ENCODE data around the gene MORC2.

The MORC2 gene

DNA sequence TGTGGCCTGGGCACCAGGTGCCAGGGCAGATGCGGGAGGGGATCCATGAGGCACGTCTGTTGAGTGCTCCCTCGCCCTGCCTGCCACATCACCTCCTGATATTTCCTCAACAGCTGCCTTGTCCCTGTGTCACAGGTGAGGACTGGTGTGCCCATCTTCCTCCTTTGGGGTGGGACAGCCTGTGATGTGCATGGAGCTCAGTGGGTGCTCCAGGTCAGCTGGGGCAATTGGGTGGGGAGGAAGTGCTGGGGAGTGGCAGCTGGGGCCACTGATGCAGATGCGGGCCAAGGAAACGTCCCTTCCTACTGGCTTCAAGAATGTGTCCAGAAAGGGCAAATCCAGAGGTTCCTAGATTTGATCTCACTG is 83.6 kb downstream of the MORC2 start:
- DNase-seq, result no peak

DNA sequence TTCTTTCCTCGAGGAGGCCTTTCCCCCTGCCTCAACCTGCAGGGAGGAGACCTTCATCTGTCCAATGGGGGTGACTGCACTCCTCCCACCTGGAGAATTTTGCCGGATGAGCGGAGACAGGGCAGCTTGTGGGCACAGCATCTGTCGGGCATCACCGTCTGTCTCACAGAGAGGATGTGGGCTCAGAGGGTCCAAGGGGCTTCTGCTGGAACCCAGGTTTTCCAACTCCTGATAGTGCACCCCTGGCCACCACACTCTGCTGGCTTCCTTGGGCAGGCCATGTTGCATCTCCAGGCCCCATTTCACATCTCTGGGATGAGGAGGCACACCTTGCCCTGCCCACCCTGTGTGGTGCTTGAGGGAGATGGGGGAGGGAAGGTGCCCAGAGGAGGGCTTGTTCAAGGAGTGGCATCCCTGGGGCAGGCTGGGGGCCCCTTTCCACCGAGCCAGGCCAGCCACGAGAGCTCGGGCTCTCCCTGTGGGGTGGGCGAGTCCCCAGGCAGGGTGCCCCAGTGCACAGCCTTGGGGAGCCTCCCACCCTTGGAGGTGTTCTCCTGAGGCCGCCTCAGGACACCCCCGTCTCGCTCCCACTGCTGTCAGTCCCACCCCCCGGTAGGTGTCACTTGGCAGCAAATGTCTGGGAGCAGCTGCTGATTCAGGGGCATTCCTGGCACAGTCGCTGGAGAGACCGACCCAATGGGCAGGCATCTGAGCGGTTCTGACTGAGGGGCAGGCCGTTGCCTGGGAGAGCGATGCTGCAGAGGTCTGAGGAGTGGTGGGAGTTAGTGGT is 84.2 kb downstream of the MORC2 start:
- no peak for DNase-seq

DNA sequence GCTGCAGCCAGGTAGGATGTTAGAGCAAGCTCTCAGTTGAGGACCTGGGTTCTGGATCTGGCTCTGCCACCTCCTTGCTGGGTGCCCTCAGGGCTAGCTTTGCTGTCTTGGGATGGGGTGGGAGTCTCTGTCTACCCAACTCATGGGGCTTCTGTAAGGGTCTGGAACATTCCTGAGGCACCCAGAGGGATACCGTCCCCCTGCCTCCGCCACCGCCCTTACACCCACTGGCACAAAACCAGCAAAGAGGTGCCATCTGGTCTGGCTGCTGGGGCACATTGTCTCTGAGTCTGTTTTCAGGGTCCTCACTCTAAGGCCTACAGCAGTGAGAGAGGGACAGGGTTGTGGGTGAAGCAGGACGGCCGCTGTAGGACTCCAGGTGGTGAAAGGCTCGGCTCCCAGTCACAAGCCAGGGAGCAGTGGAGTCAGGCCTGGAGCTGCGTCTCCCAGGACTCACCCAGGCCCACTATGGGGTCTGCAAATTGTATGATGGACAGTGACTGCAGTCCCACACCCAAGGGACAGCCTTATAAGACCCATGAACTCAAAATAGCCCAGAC is 84.9 kb downstream of the MORC2 start:
- DNase-seq, result no peak

DNA sequence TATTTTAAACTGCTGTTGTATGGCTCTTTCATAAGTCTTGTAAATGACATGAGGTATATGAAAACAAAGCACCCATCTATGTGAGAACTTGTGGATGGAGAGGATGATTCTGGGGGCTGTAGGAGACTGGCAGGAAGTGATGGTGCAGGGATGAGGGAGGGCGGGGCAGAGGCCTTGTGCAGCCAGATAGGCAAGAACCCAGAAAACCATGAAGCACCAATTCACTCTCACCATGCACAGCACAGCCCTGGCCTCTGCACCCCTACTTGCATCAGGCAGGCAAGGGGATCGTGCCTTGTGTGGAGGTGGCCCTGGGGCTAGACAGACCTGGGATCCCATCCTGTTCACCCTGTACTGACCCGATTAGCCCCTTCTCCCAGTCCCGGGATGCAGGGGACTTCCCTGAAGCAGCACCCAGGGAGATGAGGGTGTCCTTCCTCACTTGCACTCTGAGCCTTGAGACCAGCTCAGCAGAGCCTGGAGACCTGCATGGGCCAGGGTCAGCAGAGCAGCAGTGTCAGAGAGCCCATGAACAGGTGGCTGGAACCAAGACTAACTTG is 85.5 kb downstream of the MORC2 start:
- no peak for DNase-seq

DNA sequence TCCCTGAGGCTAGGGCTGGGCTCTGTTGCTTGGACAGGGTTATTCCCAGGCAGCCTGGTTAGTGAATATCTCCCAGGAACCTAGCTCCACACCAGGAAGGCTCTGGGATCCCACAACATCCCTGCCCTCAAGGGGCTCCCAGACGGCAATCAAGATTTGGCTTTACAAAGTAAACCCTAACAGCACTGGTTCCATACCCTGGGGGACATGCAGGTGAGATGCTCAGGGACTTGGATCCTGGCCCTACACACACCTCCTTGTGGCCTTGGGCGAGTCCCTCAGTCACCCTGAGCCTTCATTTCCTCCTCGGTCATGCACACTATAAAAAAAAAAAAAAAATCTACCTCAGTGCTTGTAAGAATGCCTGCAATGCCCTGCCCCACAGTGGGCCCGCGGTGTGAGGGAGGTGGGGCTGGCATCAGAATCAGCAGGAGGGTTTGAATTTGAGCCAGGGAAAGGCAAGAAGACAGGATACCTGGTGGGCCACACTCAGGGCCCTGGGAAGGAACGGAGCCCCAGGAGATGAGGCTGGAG is 86.3 kb downstream of the MORC2 start:
- no peak for DNase-seq

DNA sequence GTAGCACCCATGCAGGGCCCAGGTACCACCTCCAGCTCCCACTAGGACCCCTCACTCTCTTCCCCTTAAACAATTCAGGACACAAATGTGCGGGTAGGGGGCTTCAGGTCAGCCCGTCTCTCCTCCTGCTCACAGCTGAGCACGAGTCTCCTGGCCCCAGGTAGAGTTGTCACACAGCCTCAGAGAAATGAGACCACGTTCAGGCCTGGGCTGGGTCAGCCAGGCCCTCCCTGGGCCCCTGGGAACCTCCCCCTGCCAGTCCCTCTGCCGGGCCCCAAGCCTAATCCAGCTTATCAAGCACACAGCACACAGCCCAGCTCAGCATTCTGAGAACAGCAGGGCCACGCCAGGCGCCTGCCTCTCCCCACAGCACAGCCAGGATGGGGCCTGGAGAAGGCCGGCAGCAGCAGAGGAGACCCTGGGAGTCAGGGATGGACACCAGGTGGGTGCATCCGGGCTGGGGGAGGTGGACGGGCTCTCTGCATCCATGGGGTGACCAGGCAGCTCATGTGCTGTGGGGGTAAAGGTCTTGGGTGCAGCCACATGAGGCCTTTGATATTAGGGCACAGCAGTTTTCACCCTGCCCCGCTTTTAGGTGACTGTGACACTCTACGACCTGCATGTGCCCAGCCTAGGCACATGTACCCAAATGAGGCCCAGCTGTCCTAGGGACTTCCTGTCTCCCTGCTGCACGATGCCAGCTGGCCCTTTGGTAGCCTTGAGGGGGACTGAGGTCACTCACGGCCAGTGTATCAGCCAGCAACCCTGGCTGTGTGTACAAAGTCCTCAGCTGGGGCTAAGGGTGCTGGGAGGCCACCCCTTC is 87.0 kb downstream of the MORC2 start:
- DNase-seq, result no peak

DNA sequence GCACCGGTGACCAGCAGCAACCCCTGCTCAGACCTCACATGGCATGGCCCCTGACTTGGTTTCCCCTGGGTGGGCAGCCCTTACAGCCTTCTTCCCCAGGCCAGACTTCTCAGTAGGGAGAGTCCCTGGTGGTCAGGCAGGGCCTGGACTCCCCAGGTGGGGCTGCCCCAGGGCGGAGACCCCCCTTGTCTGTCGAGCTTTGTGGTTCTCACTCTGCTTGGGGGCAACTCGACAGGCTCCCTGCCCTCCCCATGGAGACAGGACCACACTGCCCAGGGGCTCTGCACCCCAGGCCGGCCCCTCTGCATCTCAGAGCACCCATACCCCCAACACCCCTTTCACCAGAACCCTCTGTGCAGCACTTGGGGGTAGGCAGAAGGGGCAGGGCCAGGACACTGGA is 87.7 kb downstream of the MORC2 start:
- DNase-seq, result no peak

DNA sequence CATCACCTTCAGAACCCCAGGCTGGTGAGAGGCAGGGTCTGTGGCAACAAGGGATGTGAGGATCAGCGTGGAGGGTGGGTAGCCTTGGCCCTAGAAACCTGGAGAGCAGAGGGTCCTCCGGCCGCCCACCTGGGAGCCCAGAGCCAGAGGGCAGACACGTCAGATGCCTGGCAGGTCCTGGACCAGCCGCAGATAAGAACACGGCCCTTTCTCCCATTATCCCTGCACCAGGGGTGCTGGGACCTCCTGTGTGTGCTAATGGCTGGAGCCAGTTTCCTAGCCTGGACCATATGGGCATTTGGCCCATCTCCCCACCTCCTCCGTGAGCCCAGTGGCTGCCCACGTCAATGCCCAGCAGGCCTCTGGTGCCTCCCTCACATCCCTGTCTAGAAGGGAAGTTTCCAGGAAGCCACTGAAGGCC is 88.4 kb downstream of the MORC2 start:
- DNase-seq, result no peak

DNA sequence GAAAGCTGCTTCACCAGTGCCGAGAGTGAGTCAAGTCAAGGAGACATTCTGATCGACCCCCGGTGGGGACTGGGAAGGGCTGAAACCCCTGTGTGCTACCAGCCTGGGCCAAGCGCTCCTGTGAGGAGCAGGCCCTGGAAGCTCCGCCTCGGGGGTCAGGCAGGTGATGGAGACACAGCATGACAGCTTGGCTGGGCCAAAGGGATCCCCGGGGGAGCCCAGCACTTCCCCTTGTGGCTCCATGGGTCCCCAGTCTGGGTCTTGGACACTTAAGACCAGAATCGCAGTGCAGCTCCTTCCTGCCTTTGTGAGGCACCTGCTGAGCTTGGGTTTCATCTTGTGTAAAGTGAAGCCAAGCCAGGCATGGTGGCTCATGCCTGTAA is 89.2 kb downstream of the MORC2 start:
- DNase-seq, result no peak

DNA sequence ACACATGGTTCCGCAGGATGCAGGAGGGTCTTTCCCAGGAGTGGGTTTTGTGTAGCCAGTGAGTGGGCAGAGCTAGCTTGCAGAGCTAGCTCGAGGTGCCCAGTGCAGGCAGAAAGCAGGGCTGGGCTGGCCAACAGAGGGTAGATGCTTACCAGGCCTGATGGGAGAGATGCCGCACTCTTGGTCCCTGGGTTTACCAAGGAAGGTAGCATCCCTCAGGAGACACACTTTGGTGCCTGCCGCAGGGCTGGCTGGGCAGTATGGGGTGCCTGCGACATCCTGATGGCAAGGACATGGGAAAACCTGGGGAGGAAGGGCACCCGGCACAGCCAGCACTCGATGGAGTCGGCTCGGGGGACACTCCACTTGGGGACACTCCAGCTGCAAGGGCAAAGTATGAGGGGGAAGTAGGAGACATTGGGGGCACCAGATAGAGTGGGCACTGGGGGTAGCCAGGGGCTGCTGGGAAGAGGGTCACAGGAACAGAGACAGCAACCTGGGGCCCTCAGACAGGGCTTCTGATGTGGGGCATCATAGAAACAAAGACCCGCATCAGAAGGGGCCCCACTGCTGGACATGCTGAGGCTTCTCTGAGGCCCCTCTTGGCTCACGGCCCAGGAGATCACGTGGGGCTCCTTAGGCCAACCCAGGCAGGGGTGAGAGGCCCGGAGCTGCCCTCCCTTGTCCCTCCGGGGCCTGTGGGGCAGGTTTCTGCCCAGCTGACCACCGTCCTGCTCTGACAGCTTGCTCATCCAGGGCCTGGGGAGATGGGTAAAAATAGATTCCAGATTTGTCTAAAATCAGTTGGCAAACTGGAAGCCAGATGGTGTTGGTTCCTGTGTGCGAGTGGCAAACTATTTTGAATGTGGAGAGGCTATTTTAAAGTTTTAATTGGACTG is 89.8 kb downstream of the MORC2 start:
- no peak for DNase-seq

DNA sequence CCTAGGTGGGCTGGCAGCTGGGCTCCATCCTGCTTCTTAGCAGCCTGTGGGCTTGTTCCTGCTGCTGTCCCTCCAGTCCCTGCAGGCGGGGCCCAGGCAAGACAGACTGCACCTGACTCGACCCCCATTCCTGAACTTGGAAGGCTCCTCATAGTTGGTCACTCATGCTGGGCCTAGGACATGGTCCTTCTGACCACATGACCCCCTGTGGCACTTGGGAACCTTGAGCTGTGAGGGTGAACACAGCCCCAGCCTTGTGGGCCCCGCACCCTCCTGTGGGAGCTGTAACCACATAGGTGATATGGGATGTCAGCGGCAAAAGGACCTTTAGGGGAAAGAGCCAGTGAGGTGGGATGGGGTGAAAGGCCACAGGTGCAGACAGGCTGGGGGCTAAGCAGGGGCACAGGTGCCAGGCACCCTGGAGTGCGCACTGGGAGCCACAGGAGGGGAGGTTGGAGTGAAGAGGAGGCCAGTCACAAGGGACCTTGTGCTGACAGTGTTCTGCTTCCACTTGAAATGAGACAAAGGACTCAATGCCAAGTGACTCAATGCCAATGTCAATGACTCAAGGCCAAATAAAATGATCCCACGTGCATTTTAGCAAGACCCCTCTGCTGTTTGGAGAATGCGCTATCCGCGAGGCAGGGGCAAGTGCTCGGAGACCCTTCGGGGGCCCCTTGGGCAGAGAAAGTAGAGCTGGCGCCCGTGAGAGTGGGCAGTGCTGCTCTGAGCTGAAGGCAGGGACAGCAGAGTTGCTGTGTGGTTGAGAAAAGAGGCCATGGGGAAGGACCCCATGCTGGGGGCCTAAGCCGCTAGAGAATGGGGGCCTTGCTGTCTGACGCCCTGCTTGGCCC is 90.7 kb downstream of the MORC2 start:
- no peak for DNase-seq

DNA sequence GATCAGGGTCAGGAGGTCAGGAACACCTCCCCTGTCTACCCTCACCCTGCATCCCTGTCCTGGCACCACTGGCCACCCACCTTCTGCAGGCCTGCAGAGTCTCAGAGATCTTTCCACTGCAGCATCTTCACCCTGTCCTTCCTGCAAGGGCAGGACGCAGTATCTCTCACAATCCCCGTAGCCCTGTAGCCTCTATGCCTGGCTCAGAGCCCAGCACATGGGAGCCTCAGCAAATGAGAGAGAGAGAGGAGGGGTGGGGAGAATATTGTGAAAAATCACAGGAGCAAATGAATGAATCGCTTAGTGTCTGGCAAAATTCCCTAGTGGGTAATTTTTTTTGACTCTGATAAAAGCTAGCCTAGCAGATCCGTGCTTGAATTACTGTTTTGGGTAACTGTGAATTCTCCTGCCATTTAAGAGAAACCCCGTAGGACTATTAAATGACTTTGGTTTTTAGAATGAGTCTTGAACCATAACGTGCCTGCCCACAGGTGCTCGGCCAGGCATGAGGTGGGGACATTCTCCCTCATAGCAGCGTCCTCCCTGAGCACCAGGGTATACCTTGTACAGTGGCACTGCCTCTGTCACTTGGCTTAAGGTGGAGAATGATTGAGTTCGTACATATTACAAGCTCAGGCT is 91.5 kb downstream of the MORC2 start:
- DNase-seq, result no peak

DNA sequence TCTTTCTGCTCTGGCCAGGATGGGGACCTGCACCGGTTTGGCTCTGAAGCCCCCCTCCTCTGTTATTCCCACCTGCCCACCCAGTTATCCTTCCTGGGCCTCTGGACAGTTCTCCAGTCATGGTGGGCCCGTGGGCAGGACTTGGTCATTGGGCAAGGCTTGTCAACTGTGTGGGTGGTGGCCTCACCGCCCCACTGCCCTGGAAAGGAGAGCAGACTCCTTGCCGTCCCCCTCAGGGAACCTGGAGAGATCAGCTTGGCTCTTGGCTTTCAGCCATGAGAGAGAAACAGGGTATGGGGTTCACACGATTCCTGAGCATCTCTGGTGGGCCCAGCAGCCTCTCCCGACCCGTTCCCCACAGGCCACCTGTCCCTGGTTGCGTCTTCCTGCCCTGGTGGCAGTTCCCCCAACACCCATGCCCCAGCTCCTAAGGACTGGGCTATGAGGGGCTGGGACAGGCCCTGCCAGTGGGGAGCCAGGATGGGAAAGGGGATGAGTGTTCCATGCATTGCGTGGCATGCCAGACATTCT is 92.3 kb downstream of the MORC2 start:
- DNase-seq, result no peak

DNA sequence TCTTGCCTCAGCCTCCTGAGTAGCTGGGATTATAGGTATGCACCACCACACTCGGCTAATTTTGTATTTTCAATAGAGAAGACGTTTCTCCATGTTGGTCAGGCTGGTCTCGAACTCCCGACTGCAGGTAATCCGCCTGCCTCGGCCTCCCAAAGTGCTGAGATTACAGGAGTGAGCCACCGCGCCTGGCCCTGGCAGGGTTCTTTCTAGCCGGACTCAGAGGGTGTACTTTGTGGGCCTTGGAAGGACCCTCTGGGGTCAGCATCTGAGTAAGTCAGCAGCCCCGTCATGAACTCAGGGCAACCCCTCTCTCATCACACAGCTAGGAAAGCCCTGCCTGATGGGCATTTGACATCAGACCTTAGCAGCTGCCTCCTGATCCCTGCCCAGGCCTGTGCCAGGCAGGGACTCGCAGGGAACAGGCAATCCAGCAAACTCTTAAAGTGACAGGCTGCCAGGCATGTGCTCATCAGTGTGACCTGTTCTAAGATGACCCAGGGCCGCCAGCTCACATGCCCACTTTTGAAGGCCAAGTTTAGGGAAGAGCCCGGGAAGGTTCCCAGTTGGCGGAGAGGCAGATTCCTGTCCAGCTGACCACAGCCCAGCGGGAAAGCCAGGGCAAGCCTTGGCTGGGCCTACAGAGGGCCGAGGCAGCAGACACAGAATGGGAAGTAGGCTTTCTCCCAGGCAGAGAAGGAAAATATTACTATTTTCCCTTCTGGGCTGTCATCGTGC is 92.9 kb downstream of the MORC2 start:
- DNase-seq, result no peak
